HG03439 (cell line): ENCODE data around the gene ATF2.
"Not testable (repeated sequence)": the region's sequence is repeated elsewhere in the genome, so short reads cannot be mapped to it uniquely, and the experiment has no call there.

Experiments used
- ATAC-seq: cut with Tn5 transposase; IDR thresholded peaks from one replicate; pipeline ENCODE4 v1.9.1; 2021; ENCODE audit warnings: mild to moderate bottlenecking, moderate library complexity; ENCODE audit not compliant: unreplicated experiment

ATF2 gene

GRCh38 chr2:175097297-175097696 lies 70.7 kb downstream of the ATF2 start:
- no peak for ATAC-seq

GRCh38 chr2:175084117-175084516 lies 83.9 kb downstream of the ATF2 start:
- ATAC-seq: not testable (repeated sequence)

- ATAC-seq: no peak
Observed at GRCh38 chr2:175080479-175080878, 87.5 kb downstream of the ATF2 start.

GRCh38 chr2:175076272-175076671 lies 91.7 kb downstream of the ATF2 start:
- no peak for ATAC-seq

- ATAC-seq: no peak
Observed at GRCh38 chr2:175074478-175074877, 93.5 kb downstream of the ATF2 start.

- ATAC-seq: no peak
Observed at GRCh38 chr2:175068534-175068933, 99.5 kb downstream of the ATF2 start.

- ATAC-seq: no peak
Observed at GRCh38 chr2:175066411-175066810, 101.6 kb downstream of the ATF2 start.

- no peak for ATAC-seq
Observed at GRCh38 chr2:175064797-175065196, 103.2 kb downstream of the ATF2 start.

- no peak for ATAC-seq
Observed at GRCh38 chr2:175063741-175064140, 104.3 kb downstream of the ATF2 start.

- no peak for ATAC-seq
Observed at GRCh38 chr2:175062787-175063585, 105.0 kb downstream of the ATF2 start.

GRCh38 chr2:175057078-175057685 lies 110.8 kb downstream of the ATF2 start:
- no peak for ATAC-seq

- ATAC-seq: no peak
Observed at GRCh38 chr2:175055993-175056392, 112.0 kb downstream of the ATF2 start.

- ATAC-seq: no peak
Observed at GRCh38 chr2:175054340-175054739, 113.7 kb downstream of the ATF2 start.

GRCh38 chr2:175049661-175050060 lies 118.3 kb downstream of the ATF2 start:
- no peak for ATAC-seq

GRCh38 chr2:175048275-175048674 lies 119.7 kb downstream of the ATF2 start:
- no peak for ATAC-seq

- ATAC-seq: no peak
Observed at GRCh38 chr2:175039490-175039889, 128.5 kb downstream of the ATF2 start.

- no peak for ATAC-seq
Observed at GRCh38 chr2:175039031-175039430, 129.0 kb downstream of the ATF2 start.

GRCh38 chr2:175037941-175038340 lies 130.1 kb downstream of the ATF2 start:
- no peak for ATAC-seq

- ATAC-seq: peak; percentile 63
Observed at GRCh38 chr2:175036582-175037018, 131.4 kb downstream of the ATF2 start.

GRCh38 chr2:175035806-175036205 lies 132.2 kb downstream of the ATF2 start:
- no peak for ATAC-seq

- no peak for ATAC-seq
Observed at GRCh38 chr2:175034716-175035115, 133.3 kb downstream of the ATF2 start.
